GM18868 (cell line): ENCODE measurements around the gene BPIFB4.
"Not testable (repeated sequence)": the region's sequence is repeated elsewhere in the genome, so short reads cannot be mapped to it uniquely, and the experiment has no call there.

Experiments
- ATAC-seq: cut with Tn5 transposase; IDR thresholded peaks from one replicate; pipeline ENCODE4 v1.9.1; 2021; ENCODE audit warnings: mild to moderate bottlenecking, moderate library complexity; ENCODE audit not compliant: unreplicated experiment

The BPIFB4 gene

GRCh38 chr20:33079259-33079658 lies at the start of gene BPIFB4:
BPIFB4 (plus strand) TSS chr20:33079643; CDS start chr20:33081527, 1,884 bp downstream.
- ATAC-seq: no peak

GRCh38 chr20:33030076-33030475 lies 49.4 kb upstream of the BPIFB4 start:
- ATAC-seq: no peak

- no peak for ATAC-seq
Observed at GRCh38 chr20:33030569-33030968, 48.9 kb upstream of the BPIFB4 start.

GRCh38 chr20:33031531-33031930 lies 47.9 kb upstream of the BPIFB4 start, which contains the start of gene BPIFB6:
BPIFB6 (plus strand) TSS chr20:33031648; CDS start chr20:33031648, 0 bp downstream.
- ATAC-seq: no peak

- no peak for ATAC-seq
Observed at GRCh38 chr20:33032555-33032954, 46.9 kb upstream of the BPIFB4 start.

GRCh38 chr20:33033381-33033780 lies 46.1 kb upstream of the BPIFB4 start:
- ATAC-seq: no peak

GRCh38 chr20:33034115-33034514 lies 45.3 kb upstream of the BPIFB4 start:
- ATAC-seq: no peak

- no peak for ATAC-seq
Observed at GRCh38 chr20:33034901-33035492, 44.4 kb upstream of the BPIFB4 start.

GRCh38 chr20:33037456-33037855 lies 42.0 kb upstream of the BPIFB4 start:
- ATAC-seq: no peak

- ATAC-seq: no peak
Observed at GRCh38 chr20:33038243-33038642, 41.2 kb upstream of the BPIFB4 start.

GRCh38 chr20:33042430-33042829 lies 37.0 kb upstream of the BPIFB4 start:
- ATAC-seq: no peak

- no peak for ATAC-seq
Observed at GRCh38 chr20:33042983-33043730, 36.3 kb upstream of the BPIFB4 start.

GRCh38 chr20:33043731-33044181 lies 35.7 kb upstream of the BPIFB4 start:
- no peak for ATAC-seq

- not testable (repeated sequence) for ATAC-seq
Observed at GRCh38 chr20:33045129-33045721, 34.2 kb upstream of the BPIFB4 start.

- no peak for ATAC-seq
Observed at GRCh38 chr20:33046412-33046811, 33.0 kb upstream of the BPIFB4 start.

GRCh38 chr20:33051333-33051732 lies 28.1 kb upstream of the BPIFB4 start:
- no peak for ATAC-seq

GRCh38 chr20:33053291-33054106 lies 25.9 kb upstream of the BPIFB4 start, which contains the start of gene BPIFB3:
BPIFB3 (plus strand) TSS chr20:33053903; CDS start chr20:33055436, 1,533 bp downstream.
- no peak for ATAC-seq

- ATAC-seq: no peak
Observed at GRCh38 chr20:33054381-33054780, 25.1 kb upstream of the BPIFB4 start.

- no peak for ATAC-seq
Observed at GRCh38 chr20:33054791-33055190, 24.7 kb upstream of the BPIFB4 start.

- ATAC-seq: no peak
Observed at GRCh38 chr20:33059136-33059535, 20.3 kb upstream of the BPIFB4 start.
